OCI-LY1 (cell line): ENCODE results near the gene CELF2.

Experiments
- EZH2 ChIP-seq: fragments of 200-600 bp; sonication (generic), shearing (Covaris generic); IDR thresholded peaks from 2 replicates; pipeline ENCODE4 v1.8.0; 2017; ENCODE audit warnings: borderline replicate concordance, mixed run types, mild to moderate bottlenecking, antibody characterized with exemption, low read length, moderate library complexity, mixed read lengths
- TF ChIP-seq, protein P1 (sequence below): fragments of 200-600 bp; sonication (generic), shearing (Covaris generic); IDR thresholded peaks from 2 replicates; pipeline ENCODE4 v1.5.1; 2017; ENCODE audit warnings: mild to moderate bottlenecking, antibody characterized with exemption, low read length, moderate library complexity, mixed read lengths

- TF ChIP-seq EZH2, result no peak
- TF ChIP-seq, protein P1, sequence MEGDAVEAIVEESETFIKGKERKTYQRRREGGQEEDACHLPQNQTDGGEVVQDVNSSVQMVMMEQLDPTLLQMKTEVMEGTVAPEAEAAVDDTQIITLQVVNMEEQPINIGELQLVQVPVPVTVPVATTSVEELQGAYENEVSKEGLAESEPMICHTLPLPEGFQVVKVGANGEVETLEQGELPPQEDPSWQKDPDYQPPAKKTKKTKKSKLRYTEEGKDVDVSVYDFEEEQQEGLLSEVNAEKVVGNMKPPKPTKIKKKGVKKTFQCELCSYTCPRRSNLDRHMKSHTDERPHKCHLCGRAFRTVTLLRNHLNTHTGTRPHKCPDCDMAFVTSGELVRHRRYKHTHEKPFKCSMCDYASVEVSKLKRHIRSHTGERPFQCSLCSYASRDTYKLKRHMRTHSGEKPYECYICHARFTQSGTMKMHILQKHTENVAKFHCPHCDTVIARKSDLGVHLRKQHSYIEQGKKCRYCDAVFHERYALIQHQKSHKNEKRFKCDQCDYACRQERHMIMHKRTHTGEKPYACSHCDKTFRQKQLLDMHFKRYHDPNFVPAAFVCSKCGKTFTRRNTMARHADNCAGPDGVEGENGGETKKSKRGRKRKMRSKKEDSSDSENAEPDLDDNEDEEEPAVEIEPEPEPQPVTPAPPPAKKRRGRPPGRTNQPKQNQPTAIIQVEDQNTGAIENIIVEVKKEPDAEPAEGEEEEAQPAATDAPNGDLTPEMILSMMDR, result no peak
Measured at GRCh38 chr10:10992961-10993714, 24.5 kb upstream of the CELF2 start.
